ENCODE measurements around the gene CHCHD4.

DNA sequence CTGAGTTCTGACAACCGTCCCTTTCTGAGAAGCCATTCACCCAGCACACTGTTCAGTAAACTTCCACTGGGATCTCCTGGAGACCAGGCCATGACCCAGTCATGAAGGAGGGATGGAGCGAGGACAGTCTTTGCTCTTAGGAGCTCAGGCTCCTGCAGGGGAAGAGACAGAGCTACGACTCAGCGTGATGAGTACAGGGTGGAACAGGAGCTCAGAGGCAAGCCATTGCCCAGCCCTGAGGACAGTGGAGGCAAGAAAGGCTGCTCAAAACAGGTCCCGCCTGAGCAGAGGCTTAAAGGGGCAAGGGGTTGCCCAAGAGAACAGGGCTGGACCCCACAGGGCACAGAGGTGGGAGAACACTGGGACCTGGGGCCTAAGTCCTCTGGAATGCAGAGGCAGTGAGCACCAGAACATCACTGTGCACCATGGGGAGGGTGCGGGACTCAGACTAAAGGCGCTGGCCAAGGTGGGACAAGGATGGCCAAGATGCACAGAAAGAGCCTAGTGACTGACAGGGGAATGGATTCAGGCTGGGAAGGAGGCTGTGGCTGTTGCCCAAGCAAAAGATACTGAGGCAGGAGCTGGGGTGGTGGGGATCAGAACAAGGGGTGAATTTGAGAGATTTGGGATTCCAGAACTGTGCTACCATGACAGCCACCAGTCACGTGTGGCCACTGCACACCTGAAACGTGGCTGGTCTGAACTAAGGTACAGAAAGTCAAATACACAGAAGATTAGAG, 26.0 kb upstream of the CHCHD4 start:
- TF ChIP-seq, protein P1, sequence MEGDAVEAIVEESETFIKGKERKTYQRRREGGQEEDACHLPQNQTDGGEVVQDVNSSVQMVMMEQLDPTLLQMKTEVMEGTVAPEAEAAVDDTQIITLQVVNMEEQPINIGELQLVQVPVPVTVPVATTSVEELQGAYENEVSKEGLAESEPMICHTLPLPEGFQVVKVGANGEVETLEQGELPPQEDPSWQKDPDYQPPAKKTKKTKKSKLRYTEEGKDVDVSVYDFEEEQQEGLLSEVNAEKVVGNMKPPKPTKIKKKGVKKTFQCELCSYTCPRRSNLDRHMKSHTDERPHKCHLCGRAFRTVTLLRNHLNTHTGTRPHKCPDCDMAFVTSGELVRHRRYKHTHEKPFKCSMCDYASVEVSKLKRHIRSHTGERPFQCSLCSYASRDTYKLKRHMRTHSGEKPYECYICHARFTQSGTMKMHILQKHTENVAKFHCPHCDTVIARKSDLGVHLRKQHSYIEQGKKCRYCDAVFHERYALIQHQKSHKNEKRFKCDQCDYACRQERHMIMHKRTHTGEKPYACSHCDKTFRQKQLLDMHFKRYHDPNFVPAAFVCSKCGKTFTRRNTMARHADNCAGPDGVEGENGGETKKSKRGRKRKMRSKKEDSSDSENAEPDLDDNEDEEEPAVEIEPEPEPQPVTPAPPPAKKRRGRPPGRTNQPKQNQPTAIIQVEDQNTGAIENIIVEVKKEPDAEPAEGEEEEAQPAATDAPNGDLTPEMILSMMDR (conservative IDR thresholded peaks at IDR 0.05 in 1 of 2, IDR thresholded peaks at IDR 0.05 in 1 of 2; ENCODE audit: extremely low read depth in 1 of 2, insufficient read depth in 1 of 2, low read depth in 1 of 2, low read length in 2 of 2): no peak
- no peak for TF ChIP-seq EZH2 (IDR thresholded peaks at IDR 0.05; ENCODE audit: borderline replicate concordance, low read length)

All from mammary epithelial cell (primary cell).